SKM-1 treated with dmso at 0.1 percent for 144 hours (cell line): ENCODE data around the gene OR51E1.

Source experiments
- DNase-seq: peaks from one replicate; lab custom pipeline; 2025; ENCODE audit not compliant: unreplicated experiment; lab: John Stamatoyannopoulos, UW

OR51E1 gene

DNA sequence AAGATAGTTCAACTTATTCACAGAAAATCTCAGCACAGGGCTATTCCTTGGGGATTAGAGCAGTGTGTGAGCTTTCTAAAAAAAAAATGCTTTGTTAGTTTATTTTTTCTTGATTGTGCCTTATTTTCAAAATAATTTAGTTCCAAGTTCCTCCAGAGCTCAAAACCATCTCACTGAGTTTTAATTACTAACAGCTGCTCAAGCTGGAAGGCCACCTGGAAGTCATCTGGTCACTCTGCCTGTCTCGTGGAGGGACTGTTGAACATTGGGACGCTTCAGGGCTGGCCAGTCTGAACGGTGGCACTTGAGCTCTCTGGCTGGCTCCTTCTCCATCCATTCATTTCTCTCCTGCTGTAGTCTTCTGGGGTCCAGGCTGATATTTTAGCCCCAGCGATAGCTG is 4.0 kb downstream of the OR51E1 start:
- no peak for DNase-seq

GRCh38 chr11:4654635-4655369 is 11.0 kb downstream of the OR51E1 start:
- no peak for DNase-seq

DNA sequence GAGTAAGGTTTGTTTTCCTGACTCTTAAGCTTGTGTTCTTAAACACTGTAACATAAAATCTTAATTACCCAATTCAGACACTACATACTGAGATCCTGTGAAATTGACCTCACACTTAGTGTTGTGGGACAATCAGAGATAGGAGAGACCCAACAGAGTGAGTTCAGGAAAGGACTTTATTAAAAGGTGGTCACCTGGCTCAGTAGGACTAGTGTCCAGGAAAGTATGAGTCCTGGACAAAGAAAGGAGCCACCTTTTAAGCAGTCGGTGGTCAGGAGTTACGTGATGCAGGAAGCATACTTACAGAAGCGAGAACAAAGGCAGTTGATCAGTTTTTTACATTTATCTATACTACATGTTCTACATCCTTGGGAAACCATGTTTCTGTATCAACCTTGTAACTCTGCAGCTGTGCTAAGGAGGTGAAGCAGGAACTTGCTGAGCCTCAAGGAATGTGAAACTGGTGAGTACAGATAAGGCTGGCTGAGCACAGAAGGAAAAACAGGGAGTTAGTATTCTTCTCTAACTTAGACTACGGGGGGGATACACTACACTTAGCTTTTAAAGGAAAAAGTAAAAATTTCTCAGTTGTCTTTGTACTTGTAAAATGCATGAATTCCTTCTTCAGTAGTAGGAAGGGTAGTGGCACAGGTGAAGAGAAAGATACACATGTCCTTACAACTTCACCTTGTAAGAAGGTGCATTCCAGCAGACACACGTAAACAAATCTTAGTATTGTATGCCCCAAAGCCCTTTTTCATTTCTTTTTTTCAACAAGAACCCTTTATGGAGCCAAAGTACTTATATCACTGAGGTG is 15.1 kb downstream of the OR51E1 start:
- DNase-seq: no peak

DNA sequence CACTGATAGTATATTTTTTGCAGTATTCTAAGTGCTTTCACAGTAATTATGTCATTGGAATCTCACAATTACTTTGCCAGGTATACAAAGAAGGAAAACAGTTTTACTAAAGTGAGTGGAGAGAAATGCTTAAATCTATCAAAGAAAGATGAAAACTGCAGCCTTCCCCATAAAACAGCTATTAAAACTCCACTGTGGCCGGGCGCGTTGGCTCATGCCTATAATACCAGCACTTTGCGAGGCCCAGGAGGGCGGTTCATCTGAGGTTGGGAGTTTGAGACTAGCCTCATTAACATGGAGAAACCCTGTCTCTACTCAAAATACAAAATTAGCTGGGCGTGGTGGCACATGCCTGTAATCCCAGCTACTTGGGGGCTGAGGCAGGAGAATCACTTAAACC is 19.1 kb downstream of the OR51E1 start:
- no peak for DNase-seq

DNA sequence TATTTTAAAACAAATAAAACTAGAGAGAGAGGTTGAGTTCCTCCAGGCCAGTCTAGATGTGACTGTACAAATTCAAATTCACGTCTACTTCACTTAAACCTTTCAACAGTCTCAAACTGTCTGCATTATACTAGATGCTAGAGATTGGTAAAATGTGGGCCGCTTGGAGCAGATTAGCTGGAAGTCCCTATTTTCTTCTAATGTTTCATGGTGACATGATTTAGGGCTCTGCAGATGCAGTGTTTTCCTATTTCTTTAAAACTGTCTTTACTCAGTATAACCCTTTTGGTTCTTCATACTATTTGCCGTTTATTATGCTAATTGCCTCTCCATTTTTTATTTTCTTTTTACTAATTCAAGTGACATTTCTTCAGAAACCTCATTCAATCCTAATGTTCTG is 20.4 kb downstream of the OR51E1 start:
- no peak for DNase-seq

DNA sequence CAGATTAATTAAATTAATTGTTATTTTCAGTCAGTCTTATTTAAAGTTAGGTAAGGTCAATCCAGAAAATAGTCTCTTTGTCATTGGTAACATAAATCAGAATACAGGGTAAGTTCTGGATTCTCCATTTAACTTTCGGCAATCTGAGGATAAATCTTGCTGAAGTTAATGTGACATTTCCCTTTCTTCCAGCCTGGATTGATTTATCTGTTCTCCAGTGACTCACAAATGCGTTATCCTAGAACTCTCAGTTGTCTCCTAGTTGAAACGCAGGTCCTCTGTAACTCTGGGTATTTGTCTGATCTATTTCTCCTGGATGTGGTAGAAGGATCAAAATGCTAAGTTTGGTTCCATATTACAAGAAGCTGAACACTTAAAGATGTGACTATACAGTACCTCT is 21.0 kb downstream of the OR51E1 start:
- DNase-seq: no peak

DNA sequence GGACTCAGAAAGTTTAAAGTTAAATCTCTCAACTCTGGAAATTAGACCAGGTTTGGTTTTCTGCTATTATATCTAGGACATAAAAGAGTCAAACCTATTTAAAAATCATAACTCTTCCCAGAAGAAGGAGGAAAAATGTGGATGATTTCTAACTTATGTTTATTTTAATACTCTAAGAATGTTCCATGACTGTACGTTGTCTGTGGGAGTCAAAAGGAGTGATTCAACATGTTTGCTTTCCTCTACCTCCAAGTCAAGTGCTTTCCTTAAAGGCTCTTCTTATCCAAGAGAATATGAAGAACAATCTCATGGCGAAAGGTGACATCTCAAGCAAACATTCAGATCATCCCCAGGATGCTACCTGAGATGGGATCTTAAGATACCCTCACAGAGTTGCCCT is 21.6 kb downstream of the OR51E1 start:
- no peak for DNase-seq

DNA sequence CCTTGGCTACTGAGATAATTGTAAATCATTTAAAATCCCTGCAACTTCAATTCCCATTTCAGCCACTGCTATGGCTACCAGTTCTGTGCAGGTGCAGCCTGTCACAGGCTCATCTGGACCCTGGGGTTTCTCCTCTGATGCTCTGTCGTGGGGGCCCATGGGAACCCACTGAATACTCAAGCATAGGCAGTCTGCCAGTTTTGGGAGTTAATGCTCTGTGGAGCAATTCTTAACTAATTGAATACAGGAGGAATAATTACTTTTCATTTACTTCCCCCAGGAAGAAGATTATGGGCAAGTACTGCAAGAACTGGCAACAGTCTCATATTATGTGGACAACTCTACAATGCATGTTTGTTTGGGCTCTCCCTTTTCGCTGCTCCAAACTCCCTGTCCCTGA is 28.0 kb downstream of the OR51E1 start:
- no peak for DNase-seq

GRCh38 chr11:4672470-4672869 is 28.7 kb downstream of the OR51E1 start:
- no peak for DNase-seq

GRCh38 chr11:4673781-4674180 is 30.0 kb downstream of the OR51E1 start:
- DNase-seq: no peak

DNA sequence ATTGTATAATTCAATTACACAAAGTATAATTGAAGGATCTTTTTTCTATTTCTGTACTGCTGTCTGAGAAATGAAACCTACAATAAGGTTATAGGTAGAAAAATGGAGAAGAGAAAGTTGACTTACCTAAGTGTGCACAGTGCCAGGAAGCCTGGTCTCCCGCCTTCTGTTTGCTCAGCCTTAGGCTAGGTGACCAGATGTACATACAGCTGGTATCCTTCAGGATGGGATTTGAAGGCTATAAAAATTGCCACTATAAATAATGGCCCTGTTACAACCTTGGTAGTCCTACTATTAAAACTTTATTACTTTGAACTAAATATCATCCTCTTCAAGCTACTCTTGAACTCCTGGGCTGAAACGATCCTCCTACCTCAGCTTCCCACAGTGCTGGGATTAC is 34.2 kb downstream of the OR51E1 start:
- no peak for DNase-seq

DNA sequence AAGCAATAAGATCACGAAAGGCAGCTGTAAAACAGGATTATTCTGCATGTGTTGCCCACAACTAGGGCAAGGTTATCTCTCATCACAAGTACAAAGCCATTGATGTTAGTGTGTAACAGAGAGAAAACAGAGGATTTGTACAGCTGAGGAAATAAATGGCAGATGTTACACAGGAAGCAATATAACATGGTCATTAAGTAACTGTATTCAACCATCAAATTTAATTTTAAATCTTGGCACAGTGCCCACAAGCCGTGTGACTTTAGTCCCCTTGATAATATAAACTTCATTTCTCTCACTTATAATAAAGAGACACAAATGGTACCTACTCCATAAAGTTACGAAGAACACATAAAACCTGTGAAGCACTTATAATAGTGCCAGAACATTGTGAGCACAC is 36.6 kb downstream of the OR51E1 start:
- DNase-seq: no peak

GRCh38 chr11:4682623-4683419 is 39.0 kb downstream of the OR51E1 start:
- no peak for DNase-seq

DNA sequence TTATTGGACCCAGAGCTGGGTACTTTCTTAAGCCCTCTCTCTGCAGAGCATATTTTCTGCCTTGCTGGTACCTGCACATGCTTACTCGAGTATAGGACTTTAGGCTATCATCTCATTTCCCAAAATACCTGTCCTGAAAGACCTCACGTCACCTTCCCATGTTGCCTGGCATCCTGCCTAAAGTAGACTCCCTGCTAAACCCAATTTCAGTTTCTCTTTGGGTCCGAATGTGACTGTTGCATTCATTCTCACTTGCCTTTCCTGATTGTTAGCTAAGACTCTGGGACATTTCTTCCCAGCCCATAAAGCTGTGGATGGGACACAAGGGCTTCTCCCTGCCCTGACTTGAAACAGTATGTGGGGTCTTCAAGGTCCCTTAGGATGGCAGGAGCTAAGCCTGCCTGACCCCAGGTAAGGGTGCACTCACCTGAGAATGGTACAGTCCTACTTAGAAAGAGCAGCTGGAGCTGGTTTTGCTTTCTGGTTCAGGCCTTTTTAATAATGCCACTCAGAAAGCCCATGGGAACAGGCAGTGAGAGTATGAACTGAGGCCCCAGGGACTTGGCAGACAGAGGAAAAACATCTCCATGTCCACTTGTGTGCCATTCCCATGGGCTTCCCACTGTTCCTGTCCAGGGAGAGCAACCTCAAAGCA is 41.0 kb downstream of the OR51E1 start:
- no peak for DNase-seq

- DNase-seq: no peak
Observed at GRCh38 chr11:4695442-4695841, 51.7 kb downstream of the OR51E1 start.

GRCh38 chr11:4697585-4697984 is 53.8 kb downstream of the OR51E1 start, which contains the start of gene OR51E2:
OR51E2 (minus strand) TSS chr11:4697853; CDS start chr11:4682711, 15,142 bp downstream.
- no peak for DNase-seq

DNA sequence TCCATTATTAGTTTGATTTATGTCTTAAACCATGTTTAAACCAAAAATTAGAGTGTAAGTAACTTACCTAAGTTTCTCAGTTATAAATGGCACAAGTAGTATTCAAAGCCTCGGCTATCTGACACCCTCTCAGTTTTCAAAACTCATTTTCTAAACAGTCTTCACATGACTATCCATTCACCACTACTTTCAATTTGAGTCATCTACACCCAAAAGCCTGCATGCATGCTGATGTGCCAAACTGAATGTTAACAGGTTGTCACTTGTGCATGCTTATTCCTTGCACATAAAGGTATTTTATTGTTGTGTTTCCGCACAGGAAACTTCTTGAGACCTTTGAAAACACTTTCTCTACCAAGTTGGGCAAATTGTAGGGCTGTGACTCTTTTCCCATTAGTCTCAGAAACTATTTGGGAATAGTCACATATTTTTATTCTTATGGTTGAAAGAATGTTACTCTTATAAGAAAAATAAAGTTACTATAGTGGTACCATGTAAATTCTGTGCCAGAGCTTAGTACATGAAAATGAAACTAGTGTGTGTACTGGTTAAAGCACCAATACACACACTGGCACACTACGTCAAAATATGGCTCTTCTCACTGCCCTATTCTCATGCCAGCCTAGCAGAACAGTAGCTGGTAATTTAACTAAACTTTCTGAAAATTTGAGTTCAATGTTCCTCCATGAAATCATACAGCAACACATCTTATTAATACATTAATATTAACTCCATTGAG is 56.1 kb downstream of the OR51E1 start:
- DNase-seq: no peak

DNA sequence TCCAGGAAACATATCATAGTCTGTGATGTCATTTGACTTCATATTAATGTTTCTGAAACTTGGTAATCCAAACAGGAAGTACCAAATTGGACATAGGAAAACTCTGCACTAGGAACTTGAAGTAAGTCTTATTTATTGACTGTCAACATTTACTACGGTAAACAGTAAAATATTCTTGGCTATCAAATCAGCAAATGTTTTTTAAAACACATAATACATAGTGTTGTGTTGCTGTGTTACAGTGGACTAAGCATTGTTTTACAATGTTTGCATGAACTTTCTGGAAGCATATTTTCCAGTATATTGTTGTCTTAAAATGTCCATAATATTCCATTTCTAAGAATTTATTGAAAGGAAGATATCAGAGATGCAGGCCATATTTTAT is 56.6 kb downstream of the OR51E1 start:
- DNase-seq: no peak

DNA sequence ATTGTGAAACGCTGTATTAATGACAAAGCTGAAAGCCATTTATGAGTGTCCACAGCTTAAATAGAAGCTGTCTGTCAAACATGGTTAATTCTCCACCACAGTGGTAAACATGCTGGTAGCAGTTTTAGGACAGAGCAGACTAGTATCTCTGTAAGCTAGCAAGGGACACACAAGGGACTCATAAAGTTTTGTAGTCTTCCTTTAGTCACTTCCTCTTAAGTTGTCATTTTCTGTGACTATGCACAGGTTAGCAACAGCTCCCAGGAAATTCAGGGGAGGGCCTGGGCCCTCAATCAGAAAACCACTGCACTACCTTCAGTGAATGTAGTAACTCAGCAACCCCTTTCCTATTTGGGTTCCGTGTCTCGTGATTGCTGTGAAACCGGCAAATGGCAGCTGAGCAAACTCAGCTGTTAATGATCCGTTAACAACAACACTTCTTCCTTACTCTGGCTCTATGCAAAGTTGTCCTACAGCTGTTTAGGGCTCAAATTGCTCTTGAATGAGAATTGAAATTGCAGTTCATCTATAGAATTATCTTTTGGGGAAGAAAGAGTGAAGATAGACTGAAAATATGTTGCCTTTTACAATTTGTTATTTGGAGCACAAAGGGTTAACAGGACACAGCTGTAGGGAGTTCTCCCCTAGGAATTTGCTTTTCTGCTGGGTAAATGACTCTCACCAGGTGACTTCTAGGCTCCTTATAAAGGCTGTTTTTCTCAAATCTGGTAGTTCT is 60.4 kb downstream of the OR51E1 start, which contains the start of gene MMP26:
Gene MMP26 (plus strand): TSS at position 731 of the 736 bp plus-strand sequence.
- no peak for DNase-seq
